K562 (cell line): ENCODE measurements around the gene SPINT2. TPM values are rescaled to one million over a fixed set of nuclear protein-coding genes. Genes with fewer than 3 reads are reported as not detected.

Experiments
- ATF1 ChIP-seq, 2 experiments: fragments of 450-650 bp in 1 of 2; IDR thresholded peaks; 2 replicates each; pipeline ENCODE4 v1.6.1; 2016; ENCODE audit warnings: missing compliant biosample characterization in 1 of 2, missing genetic modification characterization in 1 of 2
- ATF7 ChIP-seq: fragments of 450-650 bp; IDR thresholded peaks from 2 replicates; pipeline ENCODE4 v1.7.1; 2014; ENCODE audit warnings: mild to moderate bottlenecking, moderate library complexity
- CHAMP1 ChIP-seq: fragments of 450-650 bp; IDR thresholded peaks from 2 replicates; pipeline ENCODE4 v1.6.1; 2016; ENCODE audit warnings: mild to moderate bottlenecking
- CREB1 ChIP-seq, 2 experiments: sonication (generic) in 1 of 2; formaldehyde crosslinking in 1 of 2; IDR thresholded peaks; 2 replicates each; pipeline versions ENCODE4 v1.6.1 to v1.8.0; 2012 to 2022; ENCODE audit warnings: inconsistent platforms in 1 of 2, mild to moderate bottlenecking in 1 of 2, missing genetic modification reagents in 1 of 2, moderate library complexity in 1 of 2
- CTBP1 ChIP-seq: fragments of 450-650 bp; IDR thresholded peaks from 2 replicates; pipeline ENCODE4 v1.6.1; 2016; ENCODE audit warnings: borderline replicate concordance
- ETS1 ChIP-seq: conservative IDR thresholded peaks from 2 replicates; pipeline ENCODE4 v1.6.1; 2011; ENCODE audit warnings: low read depth, mild to moderate bottlenecking, low read length; ENCODE audit not compliant: control insufficient read depth
- FOXK1 ChIP-seq: sonication (generic); formaldehyde crosslinking; IDR thresholded peaks from 2 replicates; pipeline ENCODE4 v1.8.0; 2022; ENCODE audit warnings: missing genetic modification reagents, mild to moderate bottlenecking, borderline replicate concordance
- HCFC1 ChIP-seq: IDR thresholded peaks from 2 replicates; pipeline ENCODE4 v1.6.1; 2012; ENCODE audit warnings: low read depth, low read length, improper control_type of control experiment
- HINFP ChIP-seq: fragments of 450-650 bp; conservative IDR thresholded peaks from 2 replicates; pipeline ENCODE4 v1.6.1; 2016; ENCODE audit warnings: missing genetic modification characterization, low read depth, mild to moderate bottlenecking, control low read depth, missing compliant biosample characterization
- IRF2 ChIP-seq: sonication (generic); formaldehyde crosslinking; IDR thresholded peaks from 2 replicates; pipeline ENCODE4 v1.8.1; 2022; ENCODE audit warnings: mild to moderate bottlenecking, missing genetic modification reagents
- MBD1 ChIP-seq: fragments of 250-450 bp; sonication (Bioruptor Pico); IDR thresholded peaks from 2 replicates; pipeline ENCODE4 v1.8.0; 2022; ENCODE audit warnings: inconsistent platforms
- MXD1 ChIP-seq: fragments of 250-450 bp; sonication (Bioruptor Pico); IDR thresholded peaks from 2 replicates; pipeline ENCODE4 v1.8.0; 2021; ENCODE audit warnings: borderline replicate concordance, mild to moderate bottlenecking, moderate library complexity; ENCODE audit not compliant: poor library complexity, severe bottlenecking
- RBFOX2 ChIP-seq: fragments of 200-400 bp; formaldehyde crosslinking; IDR thresholded peaks from 2 replicates; pipeline ENCODE4 v1.6.1; 2017; ENCODE audit warnings: low read depth, mild to moderate bottlenecking, low read length, moderate library complexity
- TEAD4 ChIP-seq, 2 experiments: sonication (generic) in 1 of 2; formaldehyde crosslinking in 1 of 2; IDR thresholded peaks; 2 replicates each; pipeline versions ENCODE4 v1.6.1 to v1.8.0; 2012 to 2022; ENCODE audit warnings: borderline replicate concordance in 1 of 2, inconsistent platforms in 1 of 2, low read length in 1 of 2, mild to moderate bottlenecking in 1 of 2, missing genetic modification reagents in 1 of 2
- ZBTB7A ChIP-seq: IDR thresholded peaks from 2 replicates; pipeline ENCODE4 v1.6.1; 2011; ENCODE audit warnings: low read depth, mild to moderate bottlenecking, low read length, moderate library complexity, borderline replicate concordance; ENCODE audit not compliant: control insufficient read depth
- ZEB2 ChIP-seq: fragments of 450-650 bp; IDR thresholded peaks from 2 replicates; pipeline ENCODE4 v1.6.1; 2016
- polyA plus RNA-seq, 8 experiments: library from polyadenylated mRNA; depleted of rRNA in 4 of 8; stranded (reverse) in 5 of 8; unstranded in 3 of 8; fragments of >200 nt; fragmentation: Nextera tagmentation in 2 of 8; fragmentation: Illumina TruSeq in 1 of 8; extraction: Ambion mirVana in 2 of 8; extraction: Trizol in 1 of 8; gene quantifications; 2 replicates each; pipeline versions ENCODE4 v1.2.1 to v1.2.3, GENCODE V29; 2011 to 2014; ENCODE audit warnings: inconsistent platforms in 1 of 8, missing spikeins in 1 of 8
- total RNA-seq, 7 experiments: library from RNA; depleted of rRNA in 6 of 7; stranded (reverse); fragments of >200 nt in 6 of 7; fragmentation: Illumina TruSeq in 2 of 7; extraction: Trizol in 2 of 7; gene quantifications; 2 replicates each; pipeline versions ENCODE4 v1.2.1 to v1.2.3, GENCODE V29; 2011 to 2021; ENCODE audit warnings: low replicate concordance in 1 of 7

Gene SPINT2
- total and polyA plus RNA-seq, 9 of the 15 experiments (the other 6 are each of a cell fraction or from before 2014, with no cell fraction given) = 0.65 to 4.5 (median 3.4) TPM

GRCh38 chr19:38224014-38224862, 40.1 kb upstream of the SPINT2 start, which contains the start of gene DPF1 (continued):
- peak; percentile 70 for TF ChIP-seq RBFOX2
- 0 out of 2 replicates have a peak, but pooled peaks have one; percentile 44 for TF ChIP-seq FOXK1 (CRISPR knock-in tag)
- TF ChIP-seq HINFP (tag) = peak; percentile 89
- no peak for TF ChIP-seq MXD1 (CRISPR knock-in tag)
- peak; percentile 62; the same call in 1 of the 2 replicates for TF ChIP-seq ATF7
- no peak for TF ChIP-seq ATF1 (CRISPR knock-in tag; IDR thresholded peaks at IDR 0.05)
- TF ChIP-seq ATF1 (tag; IDR thresholded peaks at IDR 0.05) = peak; percentile 79
- TF ChIP-seq TEAD4 (IDR thresholded peaks at IDR 0.05; ENCODE audit: low read length) = peak; percentile 27; the same call in 1 of the 2 replicates
- no peak for TF ChIP-seq TEAD4 (CRISPR knock-in tag; IDR thresholded peaks at IDR 0.05; ENCODE audit: borderline replicate concordance)
- peak; percentile 49; the same call in 1 of the 2 replicates for TF ChIP-seq CREB1 (IDR thresholded peaks at IDR 0.05)
- TF ChIP-seq CREB1 (CRISPR knock-in tag; IDR thresholded peaks at IDR 0.05) = peak; percentile 21; the same call in 1 of the 2 replicates
- TF ChIP-seq IRF2 = no peak
- peak; percentile 90 for TF ChIP-seq ZEB2
- peak; percentile 92 for TF ChIP-seq ZBTB7A
- peak; percentile 90 for TF ChIP-seq ETS1
- peak; percentile 95 for TF ChIP-seq HCFC1
- TF ChIP-seq CTBP1 = peak; percentile 64; the same call in 1 of the 2 replicates
- no peak for TF ChIP-seq MBD1 (CRISPR knock-in tag)
- TF ChIP-seq CHAMP1 = no peak
